ENCODE data around the gene EIF4G1.

The EIF4G1 gene

DNA sequence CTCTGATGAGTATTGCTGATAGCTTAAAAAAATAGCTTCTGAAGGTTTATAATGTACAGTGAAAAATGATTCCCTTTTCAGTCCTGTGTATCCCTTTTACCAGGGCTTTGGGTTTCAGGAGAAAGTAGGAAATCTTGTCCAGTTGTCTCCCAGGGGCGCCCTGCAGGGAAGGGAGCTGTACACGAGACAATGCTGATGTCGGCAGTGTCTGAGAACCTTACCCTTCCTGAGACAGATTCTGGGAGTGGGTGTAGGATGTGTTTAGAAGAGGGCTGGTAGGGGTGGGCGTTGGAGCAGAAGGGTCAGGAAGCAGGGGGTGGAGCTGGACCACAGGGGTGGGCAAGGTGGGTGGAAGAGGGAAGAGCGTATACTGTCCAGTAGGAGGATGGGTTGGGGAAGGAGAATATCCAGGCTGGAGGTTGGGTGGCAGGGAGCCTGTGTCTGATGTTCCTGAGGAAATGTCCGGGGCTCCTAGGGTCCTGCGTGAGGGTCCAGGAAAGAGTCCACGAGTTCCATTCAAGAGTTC lies 58.0 kb downstream of the EIF4G1 start:
- no peak for DNase-seq

DNA sequence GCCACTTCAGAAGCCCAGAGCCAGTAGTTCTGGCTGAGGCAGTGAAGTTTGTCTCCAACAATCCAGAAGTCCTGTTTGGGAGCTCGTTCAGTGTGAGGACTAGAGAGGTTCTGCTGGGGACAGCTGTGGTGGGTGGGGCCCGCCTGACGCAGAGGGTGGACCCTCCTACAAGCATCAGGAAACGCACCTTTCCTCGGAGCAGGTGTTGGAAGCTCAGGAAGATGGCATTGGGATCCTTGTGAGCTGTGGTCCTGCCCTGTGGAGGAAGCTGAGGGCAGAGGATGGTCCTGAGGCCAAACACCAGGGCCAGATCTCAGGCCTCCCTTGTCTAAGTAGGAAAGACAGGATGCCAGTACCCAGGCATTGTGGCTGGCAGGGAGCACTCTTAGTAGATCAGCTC lies 58.5 kb downstream of the EIF4G1 start:
- DNase-seq = no peak

DNA sequence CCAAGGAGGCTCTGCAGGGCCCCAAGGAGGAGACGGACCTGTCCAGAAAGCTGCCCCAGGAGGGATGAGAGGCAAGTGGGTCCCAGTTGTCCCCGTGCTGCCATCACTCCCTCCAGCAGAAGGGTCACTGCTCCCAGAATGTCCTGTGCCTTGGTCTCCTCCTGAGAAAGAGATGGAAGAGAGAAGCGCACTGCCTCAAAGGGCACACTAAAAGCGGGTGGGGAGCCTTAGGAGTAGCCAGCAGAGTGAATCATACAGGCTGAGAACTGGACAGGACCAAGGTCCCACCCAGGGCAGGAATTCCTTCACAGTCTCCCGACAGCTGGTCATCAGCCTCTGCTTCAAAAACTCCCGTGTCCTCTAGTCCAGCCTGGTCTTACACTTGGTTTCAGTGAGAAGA lies 59.0 kb downstream of the EIF4G1 start:
- DNase-seq = no peak

DNA sequence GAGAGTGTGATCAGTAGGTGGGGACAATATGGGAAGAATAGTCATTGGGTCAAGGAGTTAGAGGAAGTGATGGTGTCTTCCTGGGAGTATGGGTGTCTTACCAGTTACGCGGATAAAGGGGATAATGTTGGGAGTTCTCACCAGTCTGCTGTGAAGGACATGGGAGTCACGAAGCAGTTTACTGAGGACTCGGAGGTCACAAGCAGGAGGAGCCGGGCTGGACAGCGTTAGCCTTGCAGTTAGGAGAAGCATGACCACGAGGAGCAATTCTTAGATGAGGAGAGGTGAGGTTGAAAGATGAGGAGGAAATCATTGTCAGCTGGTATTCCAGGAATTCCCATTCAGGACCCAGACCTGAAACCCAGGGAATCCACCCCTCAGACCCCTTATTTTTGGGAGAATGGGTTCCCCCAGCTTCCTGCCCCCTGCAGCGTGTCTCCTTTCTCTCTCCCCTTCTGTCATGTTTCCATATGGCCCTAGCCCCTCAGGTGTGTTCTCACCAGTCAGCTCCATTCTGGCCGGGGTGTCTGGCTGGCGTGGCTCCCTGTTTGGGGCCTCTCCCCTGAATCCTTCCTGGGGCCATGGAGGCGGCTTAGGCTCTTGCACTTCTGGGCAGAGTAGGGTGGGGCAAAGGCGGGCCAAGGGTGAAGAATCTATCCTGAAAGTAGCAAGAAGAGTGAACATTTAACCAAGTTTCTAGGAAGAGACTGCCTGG lies 61.5 kb downstream of the EIF4G1 start:
- DNase-seq = no peak

DNA sequence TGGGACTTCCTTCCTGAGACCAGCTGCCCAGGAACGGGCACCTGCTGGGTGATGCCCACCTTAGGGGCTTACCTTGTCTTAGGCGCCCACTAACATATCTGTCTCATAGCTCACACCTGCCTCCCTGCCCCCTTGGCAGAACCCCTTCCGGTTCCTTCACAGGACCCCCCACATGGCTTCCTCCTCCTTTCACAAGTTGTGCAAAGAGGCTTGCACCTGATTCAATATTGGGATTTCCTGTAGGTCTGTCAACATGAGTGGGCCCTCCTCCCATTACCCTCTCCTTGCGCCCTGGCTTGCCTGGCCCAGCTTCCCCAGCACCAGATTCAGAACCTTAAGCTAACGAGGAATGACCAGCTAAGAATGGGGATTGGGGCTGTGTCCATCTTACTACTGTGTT lies 63.0 kb downstream of the EIF4G1 start:
- DNase-seq = no peak

DNA sequence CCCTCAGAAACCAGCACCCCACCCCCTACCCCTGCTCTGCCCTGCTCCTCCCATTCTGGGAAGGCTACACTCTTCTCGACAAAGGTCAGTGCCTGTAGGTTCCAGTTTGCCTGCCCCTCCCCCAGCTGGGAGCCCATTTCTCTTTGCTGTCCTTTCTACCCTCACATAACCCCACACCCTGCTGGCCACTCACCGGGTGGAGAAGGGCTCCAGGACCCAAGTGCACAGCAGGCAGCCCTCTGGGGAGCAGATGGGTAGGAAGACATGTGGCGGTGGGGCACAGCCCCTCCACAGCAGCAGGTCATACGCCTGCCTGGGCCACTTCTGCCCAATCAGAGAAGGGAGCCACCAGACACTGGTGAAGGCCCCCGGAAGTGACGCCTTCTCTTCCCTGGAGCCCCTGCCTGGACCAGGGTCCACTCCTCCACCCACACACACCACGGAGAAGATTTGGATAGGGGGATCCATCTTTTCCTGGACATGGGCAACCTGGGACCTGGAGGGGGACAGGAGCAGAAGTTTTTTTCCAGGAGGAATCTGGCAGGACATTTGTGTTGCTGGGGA lies 63.6 kb downstream of the EIF4G1 start, which contains the start of gene THPO:
TSS of gene THPO (minus strand) at position 326 of the 564 bp plus-strand sequence. CDS start 1,948 bp downstream, outside the sequence.
- DNase-seq = no peak

DNA sequence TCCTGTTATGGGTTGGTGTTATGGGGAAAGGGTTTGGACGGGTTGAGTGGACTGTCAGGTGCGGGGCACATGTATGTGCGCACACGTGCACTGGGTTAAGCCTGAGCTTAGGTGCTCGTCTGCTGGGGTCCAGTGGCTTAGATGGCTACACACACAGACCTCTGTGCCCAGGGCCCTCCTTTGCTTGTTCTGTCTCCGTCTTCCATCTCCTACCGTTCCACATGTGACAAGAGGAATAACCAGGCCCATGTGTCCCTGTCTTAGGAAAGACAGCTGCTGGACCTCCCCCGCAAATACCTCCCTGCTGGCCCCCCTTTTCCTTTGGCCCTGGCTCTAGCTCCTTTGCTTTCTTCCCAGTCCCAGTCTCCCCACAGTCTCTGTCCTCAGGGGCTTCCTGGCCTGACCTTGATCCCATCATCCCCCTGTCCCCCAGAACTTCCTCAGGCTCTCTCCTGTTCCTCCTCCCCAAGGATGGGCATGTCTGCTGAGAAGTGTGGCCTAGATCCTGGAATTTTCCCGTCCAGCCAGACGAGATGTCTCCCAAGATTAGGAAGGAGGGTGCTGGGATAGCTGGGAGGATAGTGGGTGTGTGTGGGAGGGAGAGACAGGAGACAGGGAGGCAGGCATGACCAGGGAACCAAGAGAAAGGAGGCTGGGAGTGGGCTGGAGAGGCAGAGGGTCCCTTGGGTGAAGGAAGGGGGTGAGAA lies 64.4 kb downstream of the EIF4G1 start:
- DNase-seq = no peak

DNA sequence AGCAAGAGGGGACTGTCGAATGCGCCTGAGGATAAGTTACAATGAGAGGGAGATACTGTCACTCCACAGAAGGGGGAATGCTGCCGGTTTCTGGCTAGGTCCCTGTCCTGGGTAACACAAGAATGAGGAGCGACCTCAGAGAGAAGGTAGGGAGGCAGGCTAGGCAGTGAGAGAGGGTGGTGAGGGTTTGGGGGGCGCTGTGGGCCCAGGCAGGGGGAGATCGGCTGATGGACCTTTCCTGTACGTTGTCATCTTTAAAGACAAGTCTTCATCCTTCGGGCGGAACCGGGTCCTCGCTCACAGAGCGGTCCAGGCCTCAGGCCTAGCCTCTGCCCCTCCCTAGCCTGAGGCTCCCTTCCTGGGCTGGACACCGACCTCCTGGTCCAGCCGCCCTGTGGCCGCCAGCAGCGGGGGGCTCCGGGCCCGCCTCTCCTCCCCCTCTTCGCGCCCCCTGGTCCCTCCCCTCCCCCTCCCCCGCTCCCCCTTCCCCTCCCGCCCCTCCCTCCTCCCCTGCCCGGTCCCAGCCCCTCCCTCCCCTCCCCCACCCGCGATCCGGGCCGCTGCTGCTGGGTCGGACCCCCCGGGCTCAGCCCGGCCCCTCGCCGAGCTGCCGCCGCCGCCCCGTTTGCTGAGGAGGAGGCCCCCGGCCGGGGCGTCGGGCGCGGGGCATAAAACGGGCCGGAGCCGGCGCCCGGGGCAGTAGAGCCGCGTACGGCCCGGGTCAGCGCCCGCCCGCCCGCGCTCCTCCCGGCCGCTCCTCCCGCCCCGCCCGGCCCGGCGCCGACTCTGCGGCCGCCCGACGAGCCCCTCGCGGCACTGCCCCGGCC lies 65.2 kb downstream of the EIF4G1 start, which contains the start of gene CHRD:
TSS of gene CHRD (plus strand) at position 697 of the 827 bp plus-strand sequence. CDS start 265 bp downstream, outside the sequence.
- no peak for DNase-seq

DNA sequence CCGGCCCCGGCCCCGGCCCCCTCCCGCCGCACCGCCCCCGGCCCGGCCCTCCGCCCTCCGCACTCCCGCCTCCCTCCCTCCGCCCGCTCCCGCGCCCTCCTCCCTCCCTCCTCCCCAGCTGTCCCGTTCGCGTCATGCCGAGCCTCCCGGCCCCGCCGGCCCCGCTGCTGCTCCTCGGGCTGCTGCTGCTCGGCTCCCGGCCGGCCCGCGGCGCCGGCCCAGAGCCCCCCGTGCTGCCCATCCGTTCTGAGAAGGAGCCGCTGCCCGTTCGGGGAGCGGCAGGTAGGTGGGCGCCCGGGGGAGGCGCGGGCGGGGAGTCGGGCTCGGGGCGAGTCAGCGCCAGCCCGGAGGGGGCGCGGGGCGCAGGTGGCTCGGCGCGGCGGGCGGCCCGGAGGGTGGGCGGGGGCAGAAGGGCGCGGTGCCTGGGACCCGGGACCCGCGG lies 65.8 kb downstream of the EIF4G1 start:
- no peak for DNase-seq

DNA sequence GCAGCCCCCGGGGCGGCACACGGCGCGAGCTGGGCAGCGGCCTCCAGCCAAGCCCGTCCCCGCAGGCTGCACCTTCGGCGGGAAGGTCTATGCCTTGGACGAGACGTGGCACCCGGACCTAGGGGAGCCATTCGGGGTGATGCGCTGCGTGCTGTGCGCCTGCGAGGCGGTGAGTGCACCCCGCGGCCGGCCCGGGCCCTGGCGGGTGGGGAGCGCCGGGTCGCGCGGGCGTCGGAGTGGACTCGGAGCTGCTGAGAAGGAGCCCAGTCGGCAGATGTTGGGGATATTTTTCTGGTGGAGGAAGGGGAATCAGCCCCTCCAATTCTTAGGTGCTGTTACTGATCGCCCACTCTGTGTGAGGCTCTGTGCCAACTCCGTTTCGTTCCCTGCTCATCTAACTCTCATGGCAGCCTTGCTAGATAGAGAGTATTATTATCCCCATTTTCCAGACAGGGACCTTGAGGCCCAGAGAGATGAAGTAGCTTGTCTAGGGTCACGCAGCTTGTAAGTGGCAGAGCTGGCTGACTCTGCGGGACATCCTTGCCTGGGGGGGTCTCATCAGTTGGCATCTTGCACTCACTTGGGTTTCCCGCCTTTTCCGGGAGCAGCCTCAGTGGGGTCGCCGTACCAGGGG lies 66.3 kb downstream of the EIF4G1 start:
- DNase-seq = no peak

DNA sequence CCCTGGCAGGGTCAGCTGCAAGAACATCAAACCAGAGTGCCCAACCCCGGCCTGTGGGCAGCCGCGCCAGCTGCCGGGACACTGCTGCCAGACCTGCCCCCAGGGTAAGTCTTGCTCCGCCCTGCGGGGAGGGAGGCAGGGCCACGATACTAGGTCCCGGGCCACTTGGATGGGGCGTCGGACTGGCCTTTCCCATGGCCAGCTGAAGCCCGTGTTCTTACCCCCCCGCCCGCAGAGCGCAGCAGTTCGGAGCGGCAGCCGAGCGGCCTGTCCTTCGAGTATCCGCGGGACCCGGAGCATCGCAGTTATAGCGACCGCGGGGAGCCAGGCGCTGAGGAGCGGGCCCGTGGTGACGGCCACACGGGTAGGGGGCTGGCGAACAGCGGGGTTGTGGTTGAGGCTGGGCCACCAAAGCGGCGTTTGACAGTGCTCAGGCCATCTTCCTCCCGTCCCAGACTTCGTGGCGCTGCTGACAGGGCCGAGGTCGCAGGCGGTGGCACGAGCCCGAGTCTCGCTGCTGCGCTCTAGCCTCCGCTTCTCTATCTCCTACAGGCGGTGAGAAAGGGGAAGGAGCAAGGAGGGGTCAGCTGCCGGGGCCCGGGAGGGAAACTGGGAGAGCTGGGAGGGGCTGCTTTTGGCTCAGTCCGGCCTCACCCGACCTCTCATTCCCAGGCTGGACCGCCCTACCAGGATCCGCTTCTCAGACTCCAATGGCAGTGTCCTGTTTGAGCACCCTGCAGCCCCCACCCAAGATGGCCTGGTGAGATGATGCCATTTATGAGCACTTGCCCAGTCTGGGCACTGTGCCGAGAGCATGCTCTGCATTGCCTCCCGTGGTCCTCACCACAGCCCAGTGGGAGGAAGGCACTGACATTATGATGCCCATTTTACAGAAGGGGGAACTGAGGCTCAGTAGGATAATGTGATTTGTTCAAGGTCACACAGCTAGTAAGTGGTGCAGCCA lies 67.1 kb downstream of the EIF4G1 start:
- DNase-seq = no peak

DNA sequence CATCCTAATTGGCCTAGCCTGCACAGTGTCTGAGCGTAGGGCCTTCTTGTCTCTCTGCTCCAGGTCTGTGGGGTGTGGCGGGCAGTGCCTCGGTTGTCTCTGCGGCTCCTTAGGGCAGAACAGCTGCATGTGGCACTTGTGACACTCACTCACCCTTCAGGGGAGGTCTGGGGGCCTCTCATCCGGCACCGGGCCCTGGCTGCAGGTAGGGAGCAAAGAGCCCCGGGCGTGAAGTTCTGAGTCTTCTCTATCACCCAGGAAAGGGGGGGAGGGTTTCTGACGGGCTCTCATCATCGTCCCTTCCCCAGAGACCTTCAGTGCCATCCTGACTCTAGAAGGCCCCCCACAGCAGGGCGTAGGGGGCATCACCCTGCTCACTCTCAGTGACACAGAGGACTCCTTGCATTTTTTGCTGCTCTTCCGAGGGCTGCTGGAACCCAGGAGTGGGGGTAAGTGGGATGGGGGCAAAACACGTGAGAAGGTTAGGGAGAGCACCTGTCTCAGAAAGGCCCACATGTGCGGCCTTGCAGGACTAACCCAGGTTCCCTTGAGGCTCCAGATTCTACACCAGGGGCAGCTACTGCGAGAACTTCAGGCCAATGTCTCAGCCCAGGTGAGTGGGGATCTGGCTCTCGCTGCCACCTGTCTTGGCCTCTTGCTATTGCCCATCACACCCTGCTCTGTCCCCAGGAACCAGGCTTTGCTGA lies 68.1 kb downstream of the EIF4G1 start:
- no peak for DNase-seq

DNA sequence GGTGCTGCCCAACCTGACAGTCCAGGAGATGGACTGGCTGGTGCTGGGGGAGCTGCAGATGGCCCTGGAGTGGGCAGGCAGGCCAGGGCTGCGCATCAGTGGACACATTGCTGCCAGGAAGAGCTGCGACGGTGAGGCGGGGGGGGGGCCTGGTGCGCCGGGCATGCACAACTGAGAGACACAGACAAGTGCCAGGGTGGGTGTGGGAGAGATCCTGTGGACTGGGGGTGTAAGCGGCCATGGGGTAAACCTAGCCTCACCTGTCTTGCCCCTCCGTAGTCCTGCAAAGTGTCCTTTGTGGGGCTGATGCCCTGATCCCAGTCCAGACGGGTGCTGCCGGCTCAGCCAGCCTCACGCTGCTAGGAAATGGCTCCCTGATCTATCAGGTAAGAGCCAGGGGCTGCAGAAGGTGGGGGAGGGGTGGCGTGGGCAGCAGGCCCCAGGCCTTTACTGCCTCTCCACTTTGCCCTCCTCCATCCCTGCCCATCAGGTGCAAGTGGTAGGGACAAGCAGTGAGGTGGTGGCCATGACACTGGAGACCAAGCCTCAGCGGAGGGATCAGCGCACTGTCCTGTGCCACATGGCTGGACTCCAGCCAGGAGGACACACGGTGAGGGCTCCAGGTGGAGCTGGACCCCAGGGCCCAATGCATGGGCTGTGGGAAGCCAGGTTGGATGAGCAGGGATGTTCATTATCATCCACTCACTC lies 68.8 kb downstream of the EIF4G1 start:
- no peak for DNase-seq

DNA sequence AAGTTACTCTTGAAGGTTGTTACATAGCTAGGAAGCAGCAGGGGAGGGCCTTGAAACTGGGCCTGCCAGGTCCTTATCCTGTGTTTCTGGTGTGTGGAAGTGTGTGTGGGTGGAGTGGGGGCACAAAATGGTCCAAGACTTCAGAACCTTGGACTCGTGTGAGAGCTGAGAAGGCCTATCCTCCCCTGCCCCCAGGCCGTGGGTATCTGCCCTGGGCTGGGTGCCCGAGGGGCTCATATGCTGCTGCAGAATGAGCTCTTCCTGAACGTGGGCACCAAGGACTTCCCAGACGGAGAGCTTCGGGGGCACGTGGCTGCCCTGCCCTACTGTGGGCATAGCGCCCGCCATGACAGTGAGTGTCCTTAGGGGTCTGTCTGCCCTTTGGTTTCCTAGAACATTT lies 69.9 kb downstream of the EIF4G1 start:
- DNase-seq = no peak
